ENCODE results near the gene PCCA. TPM values are rescaled to one million over a fixed set of nuclear protein-coding genes. Genes with fewer than 3 reads are reported as not detected.
"Not testable (repeated sequence)": the region's sequence is repeated elsewhere in the genome, so short reads cannot be mapped to it uniquely, and the experiment has no call there.

Gene PCCA
- total and polyA plus RNA-seq, 2 donors (not counting 1 experiment from before 2014, with no cell fraction given), result 4.8 to 17.4 TPM

DNA sequence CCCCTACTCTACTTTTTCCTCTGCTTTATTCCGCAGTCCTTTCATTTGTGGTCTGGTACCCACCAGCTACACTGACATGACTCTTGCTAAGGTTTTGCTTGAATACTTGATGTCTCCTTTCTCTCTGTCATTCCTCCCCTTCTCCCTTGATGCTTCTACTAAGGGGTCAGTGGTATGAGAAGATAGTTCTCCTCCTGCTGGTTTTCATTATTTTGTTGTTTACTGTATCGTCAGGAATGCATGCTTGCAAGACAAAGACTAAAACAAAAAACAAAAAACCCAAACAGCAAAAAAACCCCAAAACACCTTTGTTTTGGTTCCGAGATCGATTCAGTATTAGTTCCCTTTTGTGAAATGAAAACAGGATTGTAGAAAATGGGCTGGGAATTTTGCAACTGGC is 59.5 kb downstream of the PCCA start:
- no peak for DNase-seq
- Histone ChIP-seq H4K20me1 (ENCODE audit: control insufficient read depth, insufficient read depth, low read length, poor library complexity, severe bottlenecking) (no peaks in the 10 kb centered on the region), H3K9me3 (ENCODE audit: control extremely low read depth in 1 of 3, control insufficient read depth in 2 of 3, insufficient read depth in 1 of 3, low read length in 2 of 3) (peaks cover 0 to 14% (median 4%) of the 10 kb centered on the region in 3 donors), H3K79me2 (ENCODE audit: control insufficient read depth, insufficient read depth, low read length) (no peaks in the 10 kb centered on the region), H3K27me3 (replicated peaks in 1 of 4; ENCODE audit: control extremely low read depth in 1 of 4, control insufficient read depth in 3 of 4, insufficient read depth in 4 of 4, low read length in 3 of 4) (no peaks in the 10 kb centered on the region), H2AFZ (ENCODE audit: insufficient read depth, low read depth, low read length, poor library complexity, severe bottlenecking) (no peak overlapping the region), H3K4me1 (ENCODE audit: control insufficient read depth in 2 of 2, insufficient read depth in 2 of 2, low read length in 2 of 2) (no peaks in the 10 kb centered on the region), H3K4me3 (ENCODE audit: control extremely low read depth in 1 of 5, extremely low read depth in 1 of 5, insufficient read depth in 1 of 5, low read depth in 2 of 5, low read length in 4 of 5) (no peak overlapping the region), H3K27ac (ENCODE audit: low read length in 2 of 2) (no peak overlapping the region), H3K9ac (ENCODE audit: low read length) (no peak overlapping the region), H3K36me3 (replicated peaks in 1 of 2; ENCODE audit: control extremely low read depth in 1 of 2, control insufficient read depth in 1 of 2, extremely low read depth in 1 of 2, insufficient read depth in 2 of 2, low read length in 1 of 2) (no peaks in the 10 kb centered on the region), H3K4me2 (replicated peaks; ENCODE audit: low read depth, low read length, poor library complexity, severe bottlenecking) (no peak overlapping the region)
- no CpG with 5 or more reads among the region's 4 CpGs for WGBS (ENCODE audit: insufficient coverage)
- no peaks in the 10 kb centered on the region for H3K9me3 Mint-ChIP-seq (ENCODE audit: insufficient read depth)
- ATAC-seq (ENCODE audit: low read depth), result no peak
- H3K27me3 Mint-ChIP-seq, result no peaks in the 10 kb centered on the region
- intact Hi-C loops (cut with micrococcal nuclease), result no loop called here
- TF ChIP-seq, protein P1, sequence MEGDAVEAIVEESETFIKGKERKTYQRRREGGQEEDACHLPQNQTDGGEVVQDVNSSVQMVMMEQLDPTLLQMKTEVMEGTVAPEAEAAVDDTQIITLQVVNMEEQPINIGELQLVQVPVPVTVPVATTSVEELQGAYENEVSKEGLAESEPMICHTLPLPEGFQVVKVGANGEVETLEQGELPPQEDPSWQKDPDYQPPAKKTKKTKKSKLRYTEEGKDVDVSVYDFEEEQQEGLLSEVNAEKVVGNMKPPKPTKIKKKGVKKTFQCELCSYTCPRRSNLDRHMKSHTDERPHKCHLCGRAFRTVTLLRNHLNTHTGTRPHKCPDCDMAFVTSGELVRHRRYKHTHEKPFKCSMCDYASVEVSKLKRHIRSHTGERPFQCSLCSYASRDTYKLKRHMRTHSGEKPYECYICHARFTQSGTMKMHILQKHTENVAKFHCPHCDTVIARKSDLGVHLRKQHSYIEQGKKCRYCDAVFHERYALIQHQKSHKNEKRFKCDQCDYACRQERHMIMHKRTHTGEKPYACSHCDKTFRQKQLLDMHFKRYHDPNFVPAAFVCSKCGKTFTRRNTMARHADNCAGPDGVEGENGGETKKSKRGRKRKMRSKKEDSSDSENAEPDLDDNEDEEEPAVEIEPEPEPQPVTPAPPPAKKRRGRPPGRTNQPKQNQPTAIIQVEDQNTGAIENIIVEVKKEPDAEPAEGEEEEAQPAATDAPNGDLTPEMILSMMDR (IDR thresholded peaks at IDR 0.05), result no peak
- TF ChIP-seq EZH2 (IDR thresholded peaks at IDR 0.05; ENCODE audit: borderline replicate concordance, insufficient read depth, low read depth, low read length, poor library complexity, severe bottlenecking), result no peak
- H3K27ac Mint-ChIP-seq, result no peak overlapping the region
- no peak overlapping the region for H3K4me3 Mint-ChIP-seq
- CTCF ChIA-PET, result no interaction called here
- no peaks in the 10 kb centered on the region for H3K4me1 Mint-ChIP-seq
- POLR2A ChIA-PET, result no interaction called here

- DNase-seq, result no peak
- H3K27me3 ChIP-seq (replicated peaks in 1 of 4; ENCODE audit: control extremely low read depth in 1 of 4, control insufficient read depth in 3 of 4, insufficient read depth in 4 of 4, low read length in 3 of 4), result no peaks in the 10 kb centered on the region
- no peak overlapping the region for H3K9ac ChIP-seq (ENCODE audit: low read length)
- intact Hi-C loops (cut with micrococcal nuclease), result no loop called here
- H3K4me3 Mint-ChIP-seq, result no peak overlapping the region
- H4K20me1 ChIP-seq (ENCODE audit: control insufficient read depth, insufficient read depth, low read length, poor library complexity, severe bottlenecking), result no peaks in the 10 kb centered on the region
- ChIA-PET POLR2A (no interaction called here), CTCF (no interaction called here)
- no peak overlapping the region for H3K27ac ChIP-seq (ENCODE audit: low read length in 2 of 2)
- H3K79me2 ChIP-seq (ENCODE audit: control insufficient read depth, insufficient read depth, low read length), result no peaks in the 10 kb centered on the region
- TF ChIP-seq, protein P1 (IDR thresholded peaks at IDR 0.05), result no peak
- no peak for TF ChIP-seq EZH2 (IDR thresholded peaks at IDR 0.05; ENCODE audit: borderline replicate concordance, insufficient read depth, low read depth, low read length, poor library complexity, severe bottlenecking)
- H2AFZ ChIP-seq (ENCODE audit: insufficient read depth, low read depth, low read length, poor library complexity, severe bottlenecking), result no peak overlapping the region
- H3K27me3 Mint-ChIP-seq, result no peaks in the 10 kb centered on the region
- H3K4me3 ChIP-seq (ENCODE audit: control extremely low read depth in 1 of 5, extremely low read depth in 1 of 5, insufficient read depth in 1 of 5, low read depth in 2 of 5, low read length in 4 of 5), result no peak overlapping the region
- WGBS (ENCODE audit: insufficient coverage), result 96% methylated on average over 2 of the region's 4 CpGs
- no peak for ATAC-seq (ENCODE audit: low read depth)
- H3K36me3 ChIP-seq (replicated peaks in 1 of 2; ENCODE audit: control extremely low read depth in 1 of 2, control insufficient read depth in 1 of 2, extremely low read depth in 1 of 2, insufficient read depth in 2 of 2, low read length in 1 of 2), result no peaks in the 10 kb centered on the region
- H3K4me1 ChIP-seq (ENCODE audit: control insufficient read depth in 2 of 2, insufficient read depth in 2 of 2, low read length in 2 of 2), result no peaks in the 10 kb centered on the region
- H3K4me2 ChIP-seq (replicated peaks; ENCODE audit: low read depth, low read length, poor library complexity, severe bottlenecking), result no peak overlapping the region
- no peaks in the 10 kb centered on the region for H3K4me1 Mint-ChIP-seq
- H3K9me3 ChIP-seq (ENCODE audit: control extremely low read depth in 1 of 3, control insufficient read depth in 2 of 3, insufficient read depth in 1 of 3, low read length in 2 of 3), result peaks cover 0 to 14% (median 4%) of the 10 kb centered on the region in 3 donors
- no peaks in the 10 kb centered on the region for H3K9me3 Mint-ChIP-seq (ENCODE audit: insufficient read depth)
- no peak overlapping the region for H3K27ac Mint-ChIP-seq
Measured at GRCh38 chr13:100149389-100149788, 60.5 kb downstream of the PCCA start.

DNA sequence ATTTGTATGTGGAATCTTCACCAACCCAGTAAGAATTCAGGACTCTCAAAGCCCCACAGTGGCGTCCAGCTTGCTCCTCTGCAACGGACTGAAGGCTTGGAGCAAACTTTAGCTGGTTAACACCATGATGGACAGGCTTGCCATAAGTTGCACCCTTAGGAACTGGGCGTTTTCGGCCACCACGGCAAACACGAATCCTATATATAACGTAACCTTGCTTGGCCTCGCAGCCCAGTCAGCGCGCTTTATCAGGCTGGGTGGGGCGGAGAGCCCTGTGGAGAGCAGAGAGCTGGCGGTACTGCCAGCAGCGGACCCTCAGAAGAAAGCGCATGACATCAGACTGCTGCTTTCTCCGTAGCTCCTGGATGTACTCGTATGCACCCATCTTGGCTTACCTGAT is 61.8 kb downstream of the PCCA start:
- H2AFZ ChIP-seq (ENCODE audit: insufficient read depth, low read depth, low read length, poor library complexity, severe bottlenecking); H3K27me3 Mint-ChIP-seq; H3K4me2 ChIP-seq (replicated peaks; ENCODE audit: low read depth, low read length, poor library complexity, severe bottlenecking); intact Hi-C loops (cut with micrococcal nuclease); DNase-seq; H3K36me3 ChIP-seq (replicated peaks in 1 of 2; ENCODE audit: control extremely low read depth in 1 of 2, control insufficient read depth in 1 of 2, extremely low read depth in 1 of 2, insufficient read depth in 2 of 2, low read length in 1 of 2); H3K4me3 ChIP-seq (ENCODE audit: control extremely low read depth in 1 of 5, extremely low read depth in 1 of 5, insufficient read depth in 1 of 5, low read depth in 2 of 5, low read length in 4 of 5); H4K20me1 ChIP-seq (ENCODE audit: control insufficient read depth, insufficient read depth, low read length, poor library complexity, severe bottlenecking); H3K27ac ChIP-seq (ENCODE audit: low read length in 2 of 2); CTCF ChIA-PET; ATAC-seq (ENCODE audit: low read depth); H3K27me3 ChIP-seq (replicated peaks in 1 of 4; ENCODE audit: control extremely low read depth in 1 of 4, control insufficient read depth in 3 of 4, insufficient read depth in 4 of 4, low read length in 3 of 4); H3K4me1 Mint-ChIP-seq; H3K27ac Mint-ChIP-seq; H3K9me3 Mint-ChIP-seq (ENCODE audit: insufficient read depth); H3K4me1 ChIP-seq (ENCODE audit: control insufficient read depth in 2 of 2, insufficient read depth in 2 of 2, low read length in 2 of 2); H3K4me3 Mint-ChIP-seq; H3K79me2 ChIP-seq (ENCODE audit: control insufficient read depth, insufficient read depth, low read length); H3K9me3 ChIP-seq (ENCODE audit: control extremely low read depth in 1 of 3, control insufficient read depth in 2 of 3, insufficient read depth in 1 of 3, low read length in 2 of 3); H3K9ac ChIP-seq (ENCODE audit: low read length); POLR2A ChIA-PET: not testable (repeated sequence)
- over 99% methylated on average over 14 of the region's 16 CpGs for WGBS (ENCODE audit: insufficient coverage)
